Activated naive CD4-positive, alpha-beta T cell treated with anti-CD3 and anti-CD28 coated beads, Interleukin-2, amount 50 U/mL, for 72 hours (primary cell): Measurements from ENCODE around the gene GOLGA7B. TPM values are rescaled to one million over a fixed set of nuclear protein-coding genes. Genes with fewer than 3 reads are reported as not detected.
A peak's percentile ranks its signal among the peaks of the same experiment; 100 is the strongest.

Experiments used
- ATAC-seq, 2 donors: fragments of 150-1000 bp; cut with Tn5 transposase; 2 replicates each; pipeline ENCODE4 v1.10.0; 2021; ENCODE audit warnings: mild to moderate bottlenecking in 2 of 2, moderate library complexity in 2 of 2
- DNase-seq, 2 donors: peaks; one replicate each; pipeline ENCODE4 v3.0.0; 2021 to 2022; ENCODE audit warnings: low spot score in 2 of 2
- H3K27ac Mint-ChIP-seq, 2 donors: one replicate each; pipeline ENCODE4 v1.8.0; 2022; ENCODE audit warnings: mild to moderate bottlenecking in 2 of 2, mixed read lengths in 2 of 2
- H3K36me3 Mint-ChIP-seq, 2 donors: one replicate each; pipeline ENCODE4 v1.8.0; 2022; ENCODE audit warnings: mixed read lengths in 2 of 2
- H3K9me3 Mint-ChIP-seq, 2 donors: one replicate each; pipeline ENCODE4 v1.8.0; 2022; ENCODE audit warnings: mixed read lengths in 2 of 2
- total RNA-seq, 2 donors: library from RNA; stranded (reverse); gene quantifications; one replicate each; pipeline ENCODE4 v1.2.3, GENCODE V29; 2022

GOLGA7B gene
- total RNA-seq = under 1 TPM; 0.41 to 0.88 TPM

DNA sequence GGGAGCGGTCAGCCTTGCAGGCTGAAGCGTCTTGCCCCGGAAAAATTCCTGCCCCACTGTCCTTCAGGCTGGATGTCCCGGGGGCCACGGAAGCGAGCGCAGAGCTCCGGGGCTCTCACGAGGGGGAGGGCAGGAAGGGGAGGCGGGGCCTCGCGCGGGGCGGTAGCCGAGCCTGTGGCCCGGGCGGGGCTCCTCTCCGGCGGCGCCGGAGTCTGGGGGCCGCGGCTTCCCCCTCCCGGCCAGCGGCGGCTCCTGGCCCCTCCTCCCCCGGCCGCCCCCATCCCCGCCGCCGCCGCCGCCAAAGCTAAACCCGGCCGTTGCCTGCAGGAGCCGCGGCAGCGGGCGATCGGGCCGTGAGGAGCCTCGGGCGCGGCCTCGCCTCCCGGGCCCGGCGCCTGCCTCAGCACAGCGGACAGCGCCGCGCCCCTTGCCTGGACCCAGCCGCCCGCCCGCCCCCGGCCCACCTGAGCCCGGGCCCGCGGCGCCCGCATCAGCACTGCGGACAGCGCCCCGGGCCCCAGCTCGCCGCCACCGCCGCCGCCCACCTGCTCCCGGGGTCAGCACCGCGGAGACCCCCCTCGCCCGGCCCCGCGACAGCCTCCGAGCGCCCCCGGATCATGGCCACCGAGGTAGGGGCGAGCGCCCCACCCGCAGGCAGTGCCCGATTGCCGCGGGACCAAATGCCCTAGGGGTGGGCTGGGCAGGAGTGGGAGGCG, at the start of gene GOLGA7B:
GOLGA7B (plus strand) TSS at position 157 of the 716 bp plus-strand sequence; CDS start at position 618, 461 bp downstream.
- Mint-ChIP-seq H3K36me3 (no peaks in the 10 kb centered on the region), H3K9me3 (no peaks in the 10 kb centered on the region), H3K27ac (peak within 1 kb of the TSS in 1 of 2 donors; percentile 81)
- DNase-seq (peak; percentile 52 to 66), ATAC-seq (peak; percentile 59 to 89)

DNA sequence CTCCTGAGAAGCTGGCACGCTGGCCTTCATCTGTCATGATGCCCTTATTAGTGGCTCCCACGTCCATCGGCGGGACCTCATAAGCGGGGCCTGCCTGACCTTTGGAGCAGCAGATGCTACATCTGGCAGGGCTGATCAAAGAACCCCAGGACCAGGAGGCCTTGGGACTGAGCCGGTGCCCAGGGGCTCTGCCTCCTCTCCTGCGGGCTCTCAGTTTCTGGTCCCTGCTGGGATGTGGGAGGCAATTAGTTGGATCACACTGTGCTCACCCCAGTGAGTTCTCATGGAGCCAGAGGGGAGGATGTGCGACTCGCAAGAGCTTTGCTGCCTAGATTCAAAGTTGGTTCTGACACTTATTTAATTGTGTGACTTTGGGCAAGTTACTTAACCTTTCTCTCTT, 49.2 kb upstream of the GOLGA7B start:
- H3K9me3 Mint-ChIP-seq = peaks cover 10 to 23% of the 10 kb centered on the region in 2 donors
- ATAC-seq = no peak
- DNase-seq = no peak
- H3K27ac Mint-ChIP-seq = no peak overlapping the region
- peaks cover 6 to 13% of the 10 kb centered on the region in 2 donors for H3K36me3 Mint-ChIP-seq

DNA sequence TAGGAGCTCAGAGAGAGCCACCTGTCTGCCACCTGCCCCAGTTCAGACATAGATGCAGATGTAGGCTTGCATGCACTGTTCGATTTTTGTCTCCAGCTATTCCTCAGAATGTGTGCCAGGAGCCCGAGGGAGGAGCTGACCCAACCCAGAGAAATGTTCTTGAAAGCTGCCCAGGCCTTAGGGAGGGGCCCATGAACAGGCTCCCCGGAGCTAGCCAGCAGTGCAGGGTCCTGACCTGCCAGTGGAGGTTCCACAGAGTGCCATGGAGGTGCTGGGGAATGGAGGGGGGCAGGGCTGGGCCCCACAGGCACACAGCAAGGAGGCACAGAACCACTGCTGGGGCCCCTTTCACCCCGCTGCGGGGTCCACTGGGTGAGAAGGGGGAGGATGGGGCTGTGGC, 48.2 kb upstream of the GOLGA7B start:
- H3K9me3 Mint-ChIP-seq = peaks cover 7 to 20% of the 10 kb centered on the region in 2 donors
- no peak for ATAC-seq
- no peak for DNase-seq
- peaks cover 3 to 13% of the 10 kb centered on the region in 2 donors for H3K36me3 Mint-ChIP-seq
- peak overlapping the region in 1 of 2 donors; percentile 58 for H3K27ac Mint-ChIP-seq

DNA sequence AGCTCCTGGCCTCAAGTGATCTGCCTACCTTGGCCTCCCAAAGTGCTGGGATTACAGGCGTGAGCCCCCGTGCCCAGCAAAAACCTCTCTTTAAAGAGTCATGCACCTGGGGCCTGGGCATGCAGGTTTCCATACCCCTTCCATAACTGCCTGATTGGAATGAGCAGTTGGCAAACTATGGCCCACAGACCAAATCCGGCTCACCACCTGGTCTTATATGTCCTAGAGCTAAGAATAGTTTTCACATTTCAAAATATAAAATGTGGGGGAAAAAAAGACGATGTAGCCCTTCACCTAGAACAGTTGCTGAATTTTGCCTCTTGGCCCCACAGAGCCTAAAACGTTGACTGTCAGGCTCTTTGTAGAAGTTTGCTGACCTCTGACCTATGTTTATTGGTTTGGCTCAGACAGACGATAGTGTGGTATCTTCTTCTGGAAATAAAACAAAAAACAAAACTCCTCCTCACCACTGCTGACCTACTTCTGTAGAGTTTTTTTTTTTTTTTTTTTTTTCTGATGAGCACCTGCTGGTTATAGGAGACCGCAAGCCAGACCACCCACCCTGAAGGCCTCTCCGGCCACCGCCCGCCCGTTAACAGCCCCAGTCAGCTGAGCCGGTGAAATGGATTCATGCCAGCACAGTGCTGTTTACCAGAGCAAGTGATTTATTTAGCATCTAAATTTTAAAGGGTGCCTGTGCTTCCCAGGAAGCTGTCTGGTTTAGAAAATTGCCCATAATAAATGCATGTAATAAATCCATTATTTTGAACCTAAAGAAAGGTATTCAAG, 44.4 kb upstream of the GOLGA7B start:
- ATAC-seq = no peak
- no peak for DNase-seq
- no peaks in the 10 kb centered on the region for H3K9me3 Mint-ChIP-seq
- H3K27ac Mint-ChIP-seq = no peak overlapping the region
- H3K36me3 Mint-ChIP-seq = no peaks in the 10 kb centered on the region

DNA sequence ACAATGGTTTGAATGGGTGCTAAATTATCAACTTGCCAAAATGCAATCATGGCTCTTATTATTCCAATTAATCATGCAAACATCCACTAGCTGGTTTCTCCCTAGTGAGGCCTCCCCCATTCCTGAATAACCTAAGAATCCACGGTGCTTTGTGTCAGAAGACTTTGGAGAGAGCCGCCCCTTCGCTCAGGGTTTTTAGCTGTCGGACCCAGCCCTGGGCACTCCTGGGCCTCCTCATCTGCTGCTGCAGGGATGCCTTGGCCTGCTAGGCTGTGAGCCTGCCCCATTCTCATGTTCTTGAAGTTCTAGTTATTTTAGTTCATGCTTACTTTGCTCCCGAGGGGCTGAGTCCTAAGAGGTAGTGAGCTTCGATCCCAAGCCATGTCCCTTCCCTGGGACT, 43.7 kb upstream of the GOLGA7B start:
- H3K9me3 Mint-ChIP-seq = no peaks in the 10 kb centered on the region
- ATAC-seq (no peak), DNase-seq (no peak)
- H3K27ac Mint-ChIP-seq = no peak overlapping the region
- no peaks in the 10 kb centered on the region for H3K36me3 Mint-ChIP-seq

DNA sequence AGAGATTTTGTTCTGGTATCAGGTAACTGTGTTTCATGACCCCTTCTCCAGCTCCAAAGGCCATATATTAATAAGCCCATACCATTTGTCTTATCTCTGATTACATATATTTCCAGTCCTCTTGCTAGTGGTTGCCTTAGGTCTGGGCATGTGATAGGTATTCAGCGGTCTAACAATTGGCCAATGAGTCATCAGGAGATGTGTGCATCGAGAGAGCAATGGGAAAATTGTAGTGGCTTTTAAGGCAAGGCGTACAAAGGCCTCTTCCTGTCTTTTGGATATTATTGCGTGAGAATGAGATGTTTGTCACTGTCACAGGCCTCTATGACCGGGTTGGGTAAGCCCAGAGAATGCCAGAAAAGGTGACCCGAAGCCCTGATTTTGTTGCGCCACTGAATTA, 39.2 kb upstream of the GOLGA7B start:
- H3K36me3 Mint-ChIP-seq = no peaks in the 10 kb centered on the region
- ATAC-seq (no peak), DNase-seq (no peak)
- no peak overlapping the region for H3K27ac Mint-ChIP-seq
- no peaks in the 10 kb centered on the region for H3K9me3 Mint-ChIP-seq

DNA sequence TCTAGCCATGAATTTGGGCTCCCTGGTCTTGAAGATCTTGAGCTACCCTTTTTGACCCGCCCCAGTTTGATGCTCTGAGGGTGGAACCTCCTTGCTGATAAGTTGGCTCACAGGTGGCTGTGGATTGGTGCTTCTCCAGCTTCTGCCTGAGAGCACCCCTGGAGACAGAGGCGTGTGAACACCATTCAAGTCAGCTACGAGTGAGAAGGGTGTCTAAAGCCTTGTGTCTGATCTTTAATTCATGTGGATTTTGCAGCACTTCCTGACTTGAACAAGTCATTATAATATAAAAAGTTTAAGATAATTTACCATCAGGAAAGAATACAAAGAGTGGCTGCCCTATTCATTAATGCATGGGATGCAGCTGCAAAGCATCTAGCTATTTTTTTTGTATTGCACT, 37.7 kb upstream of the GOLGA7B start:
- ATAC-seq (no peak), DNase-seq (no peak)
- Mint-ChIP-seq H3K27ac (peak overlapping the region in 1 of 2 donors; percentile 46), H3K36me3 (no peaks in the 10 kb centered on the region), H3K9me3 (no peaks in the 10 kb centered on the region)

DNA sequence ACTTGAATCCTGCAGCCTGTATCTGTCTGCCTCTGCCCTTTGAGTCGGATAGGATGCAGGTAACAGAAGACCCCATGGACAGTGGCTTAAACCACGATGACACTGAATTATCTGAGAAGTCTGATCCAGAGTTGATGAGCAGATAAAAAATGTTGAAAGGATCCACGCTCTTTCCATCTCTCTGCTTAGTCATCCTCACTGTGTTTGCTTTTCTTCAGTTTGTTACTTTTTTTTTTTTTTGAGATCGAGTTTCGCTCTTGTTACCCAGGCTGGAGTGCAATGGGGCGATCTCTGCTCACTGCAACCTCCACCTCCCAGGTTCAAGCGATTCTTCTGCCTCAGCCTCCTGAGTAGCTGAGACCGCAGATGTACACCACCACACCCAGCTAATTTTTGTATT, 36.9 kb upstream of the GOLGA7B start:
- ATAC-seq (no peak), DNase-seq (no peak)
- Mint-ChIP-seq H3K27ac (no peak overlapping the region), H3K36me3 (no peaks in the 10 kb centered on the region), H3K9me3 (no peaks in the 10 kb centered on the region)

DNA sequence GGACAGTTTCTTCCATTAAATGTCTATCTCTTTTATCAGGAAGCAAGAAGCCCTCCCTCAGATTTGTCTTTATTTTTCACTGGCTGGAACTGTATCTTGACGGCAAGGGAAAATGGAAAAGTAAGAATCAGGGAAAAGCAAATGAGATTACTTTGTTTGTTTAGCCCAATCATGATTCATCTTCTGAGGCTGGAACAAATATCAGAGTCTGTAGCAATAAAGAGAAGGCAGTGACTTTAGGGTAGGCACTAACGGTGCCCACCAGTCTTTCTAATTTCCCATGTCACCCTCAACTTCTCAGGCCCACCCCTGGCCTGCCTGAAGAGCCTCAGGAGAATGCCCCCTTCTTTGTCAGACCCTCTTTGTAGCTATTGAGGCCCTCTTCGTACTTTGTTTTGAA, 36.3 kb upstream of the GOLGA7B start:
- H3K36me3 Mint-ChIP-seq = no peaks in the 10 kb centered on the region
- no peak overlapping the region for H3K27ac Mint-ChIP-seq
- no peaks in the 10 kb centered on the region for H3K9me3 Mint-ChIP-seq
- ATAC-seq (no peak), DNase-seq (no peak)

DNA sequence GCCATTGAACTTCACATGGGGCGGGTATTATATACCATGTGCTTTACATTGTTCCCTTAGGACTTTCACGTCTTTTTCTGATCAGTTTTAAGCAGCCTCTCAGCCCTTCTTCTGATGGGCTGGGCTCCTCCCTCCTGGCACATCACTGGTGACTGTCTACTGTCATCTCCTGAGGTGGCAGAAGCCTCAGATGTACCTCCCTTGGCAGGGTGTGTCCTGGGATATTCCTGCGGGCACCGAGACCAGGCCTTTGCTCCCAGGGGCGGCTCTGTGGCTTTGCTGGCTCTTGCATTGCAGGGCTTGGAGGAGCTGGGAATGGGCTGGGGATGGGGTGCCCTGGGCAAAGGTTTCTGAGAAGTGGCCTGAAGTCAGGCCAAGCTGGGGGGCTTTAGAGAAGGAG, 34.6 kb upstream of the GOLGA7B start:
- Mint-ChIP-seq H3K36me3 (no peaks in the 10 kb centered on the region), H3K9me3 (no peaks in the 10 kb centered on the region), H3K27ac (no peak overlapping the region)
- no peak for ATAC-seq
- DNase-seq = no peak

DNA sequence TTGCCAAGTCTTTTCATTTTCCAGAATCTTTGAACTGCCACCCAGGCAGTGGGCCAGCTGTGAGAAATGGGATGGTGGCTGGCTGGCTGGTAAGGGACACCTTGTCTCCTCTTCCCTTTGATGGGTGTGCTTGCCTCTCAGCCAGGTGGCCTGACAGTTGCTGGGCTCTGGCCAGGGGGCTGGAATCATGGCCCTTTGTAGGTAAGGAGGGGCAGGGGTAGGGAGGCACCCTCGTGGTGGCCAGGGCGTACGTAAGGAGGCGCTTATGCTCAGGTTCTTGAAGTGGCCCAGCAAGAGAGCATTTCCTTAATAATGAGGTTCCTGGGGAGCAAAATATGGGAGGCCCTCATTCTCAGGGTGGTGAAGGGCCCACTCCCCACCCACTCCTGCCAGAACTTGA, 33.0 kb upstream of the GOLGA7B start:
- Mint-ChIP-seq H3K9me3 (no peaks in the 10 kb centered on the region), H3K36me3 (no peaks in the 10 kb centered on the region), H3K27ac (no peak overlapping the region)
- DNase-seq (no peak), ATAC-seq (no peak)

DNA sequence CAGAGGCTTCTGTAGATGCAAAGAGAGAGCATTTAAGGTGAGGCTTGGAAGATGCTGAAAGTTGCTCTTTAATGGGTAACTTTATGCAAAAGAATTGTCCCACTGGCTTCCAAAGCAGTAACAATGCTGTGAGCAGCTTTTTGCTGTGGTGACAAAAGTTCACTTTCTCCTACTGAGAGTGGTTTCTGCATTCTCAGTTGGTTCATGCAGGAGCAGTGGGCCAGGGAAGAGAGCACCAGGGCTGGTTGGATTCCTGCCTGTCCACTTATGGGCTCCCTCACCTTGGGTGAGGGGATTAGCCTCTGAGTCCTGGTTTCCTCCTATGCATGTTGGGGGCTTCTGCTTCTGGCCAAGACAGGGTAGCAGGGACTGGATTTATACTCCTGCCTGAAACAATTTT, 31.1 kb upstream of the GOLGA7B start:
- no peak for DNase-seq
- no peak for ATAC-seq
- no peak overlapping the region for H3K27ac Mint-ChIP-seq
- no peaks in the 10 kb centered on the region for H3K36me3 Mint-ChIP-seq
- H3K9me3 Mint-ChIP-seq = no peaks in the 10 kb centered on the region

DNA sequence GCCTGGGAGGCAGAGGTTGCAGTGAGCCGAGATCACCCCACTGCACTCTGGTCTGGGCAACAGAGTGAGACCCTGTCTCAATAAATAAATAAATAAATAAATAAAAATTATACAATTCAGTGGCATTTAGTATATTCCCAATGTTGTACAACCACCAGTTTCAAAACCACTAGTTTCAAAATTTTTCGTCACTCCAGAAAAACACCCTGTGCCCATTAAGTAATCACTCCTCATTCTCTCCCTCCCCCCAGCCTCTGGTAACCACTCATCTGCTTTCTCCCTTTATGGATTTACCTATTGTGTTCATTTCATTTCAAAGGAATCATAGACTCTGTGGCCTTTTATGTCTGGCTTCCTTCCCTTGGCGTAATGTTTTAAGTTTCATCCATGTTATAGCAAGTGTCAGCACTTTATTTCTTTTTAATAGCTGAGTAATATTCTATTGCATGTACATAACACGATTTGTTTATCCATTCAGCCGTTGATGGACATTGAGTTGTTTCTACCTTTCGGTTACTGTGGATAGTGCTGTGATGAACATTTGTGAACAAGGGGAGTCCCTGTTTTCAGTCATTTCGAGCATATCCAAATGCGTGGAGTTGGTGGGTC, 29.4 kb upstream of the GOLGA7B start:
- H3K27ac Mint-ChIP-seq = no peak overlapping the region
- ATAC-seq = no peak
- DNase-seq = no peak
- H3K36me3 Mint-ChIP-seq = no peaks in the 10 kb centered on the region
- no peaks in the 10 kb centered on the region for H3K9me3 Mint-ChIP-seq

DNA sequence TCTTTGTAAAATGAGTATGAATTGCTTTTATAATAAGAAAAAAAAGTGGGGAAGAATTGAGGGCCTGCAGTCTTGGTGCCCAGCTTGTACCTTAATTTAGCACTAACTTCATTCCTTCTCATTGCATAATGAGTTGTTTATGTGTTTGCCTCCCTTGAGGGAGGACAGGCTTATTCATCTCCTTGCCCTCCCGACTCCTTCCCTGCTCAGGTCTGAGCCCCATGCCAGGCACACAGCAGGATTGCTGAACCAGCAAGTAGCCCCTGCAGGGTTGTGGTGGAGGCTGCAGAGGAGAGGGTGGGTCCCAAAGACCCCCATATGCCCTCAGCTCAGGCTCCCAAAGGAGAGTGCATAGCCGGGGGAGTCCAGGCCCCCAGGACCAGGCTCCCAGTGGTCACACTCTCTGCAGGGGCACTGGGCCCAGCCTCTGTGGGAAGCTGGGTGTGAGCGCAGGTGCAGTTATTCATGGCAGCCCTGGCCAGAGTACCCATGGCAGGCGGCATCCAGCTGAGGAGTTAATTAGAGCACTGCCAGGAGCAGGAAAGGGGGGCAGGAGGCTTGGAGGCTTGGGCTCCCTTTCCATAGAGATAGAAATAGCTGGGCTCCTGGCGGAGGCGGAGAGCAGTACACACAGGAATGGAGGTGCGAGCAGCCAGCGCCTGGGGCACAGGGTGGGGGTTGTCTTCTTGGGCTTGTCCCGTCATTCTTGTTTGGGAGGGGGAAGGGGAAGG, 28.2 kb upstream of the GOLGA7B start:
- DNase-seq (no peak), ATAC-seq (no peak)
- H3K27ac Mint-ChIP-seq = no peak overlapping the region
- no peaks in the 10 kb centered on the region for H3K9me3 Mint-ChIP-seq
- no peaks in the 10 kb centered on the region for H3K36me3 Mint-ChIP-seq

DNA sequence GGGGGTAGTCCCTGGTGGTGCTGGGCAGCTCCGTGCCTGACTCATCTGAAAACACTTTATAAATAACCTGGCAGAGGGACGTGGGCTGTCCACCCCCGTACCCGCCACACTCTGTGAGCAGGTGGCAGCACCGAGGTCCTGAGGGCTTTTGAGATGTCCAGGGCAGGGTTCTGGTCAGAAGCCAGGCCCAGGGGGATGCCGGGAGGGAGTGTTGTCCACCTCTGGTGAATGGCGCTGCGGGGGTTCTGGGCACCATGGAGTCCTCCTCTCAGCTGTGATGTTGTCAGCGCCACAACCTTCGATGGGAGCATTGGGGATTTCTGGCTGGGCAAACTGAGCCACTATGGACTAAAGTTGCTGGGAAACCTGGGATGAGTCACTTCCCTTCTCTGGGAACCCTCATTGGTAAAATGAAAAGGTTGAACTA, 27.4 kb upstream of the GOLGA7B start:
- Mint-ChIP-seq H3K9me3 (no peaks in the 10 kb centered on the region), H3K36me3 (no peaks in the 10 kb centered on the region), H3K27ac (no peak overlapping the region)
- ATAC-seq (peak in 1 of 2 donors; percentile 40), DNase-seq (no peak)

DNA sequence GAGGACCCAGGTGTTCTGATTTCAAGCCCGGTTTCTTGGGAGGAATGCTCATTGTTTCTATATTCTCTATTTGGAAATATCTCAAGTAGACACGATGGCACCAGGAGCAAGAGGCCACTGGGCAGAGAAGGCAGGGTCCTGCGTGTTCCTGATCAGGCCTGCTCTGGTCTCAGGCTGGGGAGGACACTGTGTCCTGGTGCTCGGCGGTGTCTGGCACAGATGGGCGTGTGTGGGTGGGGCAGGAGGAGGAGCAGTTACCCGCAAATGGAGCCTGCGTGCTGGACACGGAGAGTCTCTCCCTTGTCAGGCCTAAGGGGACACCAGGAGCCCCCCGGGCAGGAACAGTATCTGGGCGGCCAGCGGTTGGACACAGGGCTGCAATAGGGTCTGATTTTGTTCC, 25.9 kb upstream of the GOLGA7B start:
- no peaks in the 10 kb centered on the region for H3K36me3 Mint-ChIP-seq

More for the DNA sequence above, 25.9 kb upstream of the GOLGA7B start:
- H3K9me3 Mint-ChIP-seq = no peaks in the 10 kb centered on the region
- peak overlapping the region in 1 of 2 donors; percentile 63 for H3K27ac Mint-ChIP-seq
- ATAC-seq = no peak
- no peak for DNase-seq
